Endometrial microvascular endothelial cells (primary cell): ENCODE data around the gene GPR137. TPM values are rescaled to one million over a fixed set of nuclear protein-coding genes. Genes with fewer than 3 reads are reported as not detected.
"Not testable (repeated sequence)": the region's sequence is repeated elsewhere in the genome, so short reads cannot be mapped to it uniquely, and the experiment has no call there.

Experiments
- in situ Hi-C: cut with HindIII; loops from 2 replicates; pipeline ENCODE4 v1.10.0; 2017; ENCODE audit warnings: low sequenced_read_pairs, low pct_unique_long_range_greater_than_20kb; ENCODE audit errors: inconsistent ontology term
- total RNA-seq: library from RNA; depleted of rRNA; stranded (reverse); fragments of >200 nt; gene quantifications from one replicate; pipeline ENCODE4 v1.2.3, GENCODE V29; 2015; ENCODE audit errors: inconsistent ontology term

GPR137 gene, protein sequence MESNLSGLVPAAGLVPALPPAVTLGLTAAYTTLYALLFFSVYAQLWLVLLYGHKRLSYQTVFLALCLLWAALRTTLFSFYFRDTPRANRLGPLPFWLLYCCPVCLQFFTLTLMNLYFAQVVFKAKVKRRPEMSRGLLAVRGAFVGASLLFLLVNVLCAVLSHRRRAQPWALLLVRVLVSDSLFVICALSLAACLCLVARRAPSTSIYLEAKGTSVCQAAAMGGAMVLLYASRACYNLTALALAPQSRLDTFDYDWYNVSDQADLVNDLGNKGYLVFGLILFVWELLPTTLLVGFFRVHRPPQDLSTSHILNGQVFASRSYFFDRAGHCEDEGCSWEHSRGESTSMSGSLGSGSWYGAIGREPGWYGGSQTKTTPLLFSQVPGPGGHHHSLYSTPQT
- total RNA-seq, result 26.8 TPM

GRCh38 chr11:64284962-64285884 is at the start of gene GPR137:
GPR137 (plus strand) TSS chr11:64285848; CDS start chr11:64286525, 677 bp downstream.
- in situ Hi-C loops, result no loop called here

DNA sequence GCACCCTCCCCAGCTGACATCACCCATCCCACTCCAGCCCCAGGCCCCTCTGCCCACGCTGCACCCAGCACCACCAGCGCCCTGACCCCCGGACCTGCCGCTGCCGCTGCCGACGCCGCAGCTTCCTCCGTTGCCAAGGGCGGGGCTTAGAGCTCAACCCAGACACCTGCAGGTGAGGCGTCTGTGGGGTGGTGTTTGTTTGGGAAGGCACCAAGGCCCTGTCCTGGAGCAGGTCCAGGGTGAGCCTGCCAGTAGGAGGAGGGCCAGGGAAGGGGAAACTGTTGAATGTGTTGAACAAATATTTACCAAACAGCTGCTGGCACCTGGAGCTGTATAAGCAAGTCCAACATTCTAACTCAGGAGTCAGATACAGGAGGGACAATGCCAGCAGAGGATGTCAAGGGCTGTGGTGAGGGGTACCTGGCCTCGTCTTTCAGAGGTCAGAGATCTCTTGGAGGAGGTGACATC is 48.1 kb upstream of the GPR137 start:
- in situ Hi-C loops, result no loop called here

DNA sequence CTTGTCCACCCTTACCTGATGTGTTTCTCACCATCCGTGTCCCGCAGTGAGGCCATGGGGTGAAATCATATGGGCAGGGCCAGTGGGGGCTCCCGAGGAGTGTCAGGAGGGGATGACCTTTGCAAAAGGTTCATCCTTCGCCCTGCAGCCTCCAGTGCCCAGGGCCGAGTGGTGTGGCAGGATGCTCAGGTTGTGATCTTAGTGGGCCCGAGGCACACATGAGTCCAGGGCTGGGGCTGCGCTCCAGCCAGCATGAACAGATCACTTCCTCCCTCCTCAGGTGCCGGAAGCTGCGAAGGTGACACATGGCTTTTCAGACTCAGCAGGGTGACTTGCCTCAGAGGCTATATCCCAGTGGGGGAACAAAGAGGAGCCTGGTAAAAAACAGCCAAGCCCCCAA is 47.6 kb upstream of the GPR137 start:
- in situ Hi-C loops, result no loop called here

DNA sequence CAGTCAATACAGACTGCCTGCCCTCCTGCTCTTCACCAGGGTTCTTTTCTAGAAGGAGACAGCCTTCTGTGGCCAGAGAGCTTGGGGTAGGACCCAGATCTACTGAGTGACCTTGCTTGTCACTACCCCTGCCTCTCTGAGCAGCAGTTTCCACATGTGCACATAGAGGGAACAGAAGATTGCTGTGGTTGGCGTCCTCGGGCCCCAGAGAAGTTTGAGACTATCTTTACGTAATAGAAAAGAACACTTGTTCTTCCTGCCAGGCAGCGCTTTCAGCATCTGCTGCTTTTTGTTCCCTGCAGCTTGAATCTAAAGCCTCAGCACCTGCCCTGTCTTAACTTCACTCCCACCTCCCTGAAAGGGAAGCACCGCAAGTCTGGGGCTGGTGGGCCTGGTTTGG is 46.6 kb upstream of the GPR137 start:
- in situ Hi-C loops, result no loop called here

GRCh38 chr11:64239662-64240434 is 45.8 kb upstream of the GPR137 start:
- in situ Hi-C loops, result no loop called here

DNA sequence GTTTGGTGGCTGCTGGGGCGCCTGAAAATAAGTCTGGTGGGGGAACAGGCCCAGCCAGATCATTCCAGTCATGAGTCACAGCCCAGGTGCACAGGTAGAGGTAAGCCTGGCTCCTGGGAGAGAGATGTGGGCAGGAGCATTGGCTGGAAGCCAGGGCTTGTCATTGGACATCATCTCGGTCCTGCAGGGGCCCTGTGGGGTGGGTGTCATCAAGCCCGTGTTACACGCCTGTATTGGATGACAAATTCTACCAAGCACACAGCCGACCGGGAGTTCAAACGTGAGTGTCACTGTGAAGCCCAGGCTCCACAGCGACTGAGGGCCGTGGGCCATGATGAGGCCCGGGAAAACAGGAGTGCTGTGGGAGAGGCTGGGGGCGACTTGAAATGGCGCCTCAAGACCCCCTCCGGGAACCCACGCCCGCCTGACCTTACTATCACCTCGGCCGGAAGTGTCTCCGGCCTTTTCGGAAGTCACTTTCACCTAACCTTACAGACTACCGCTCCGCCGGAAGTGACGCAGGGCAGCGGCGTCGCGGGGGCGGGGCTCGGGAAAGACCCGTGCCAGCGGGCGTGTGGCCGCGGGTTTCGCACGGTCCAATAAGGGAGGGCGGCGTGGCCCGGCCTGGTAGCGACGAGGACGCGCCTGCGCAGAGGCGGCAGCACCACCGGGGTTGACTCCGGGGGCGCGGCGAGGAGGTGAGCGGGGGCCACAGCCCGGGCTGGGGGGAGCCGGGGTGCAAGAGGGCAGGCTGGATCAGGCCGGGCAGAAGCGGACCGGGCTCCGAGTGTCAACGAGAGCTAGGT is 45.0 kb upstream of the GPR137 start, which contains the start of gene FKBP2:
FKBP2 (plus strand) TSS at position 661 of the 806 bp plus-strand sequence. CDS start 1,293 bp downstream, outside the sequence.
- in situ Hi-C loops, result no loop called here

DNA sequence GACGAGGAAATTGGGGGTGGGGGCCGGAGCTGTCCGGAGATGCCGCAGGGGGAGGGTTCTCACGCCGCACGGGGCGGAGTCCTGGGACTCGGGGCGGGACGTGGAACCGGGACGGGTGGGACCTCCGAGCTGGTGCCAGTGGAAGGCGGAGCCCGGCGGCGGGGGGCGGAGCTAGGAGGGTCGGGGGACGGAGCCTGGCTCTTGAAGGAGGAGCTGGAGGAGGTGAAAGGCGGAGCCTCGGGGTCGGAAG is 44.5 kb upstream of the GPR137 start:
- in situ Hi-C loops, result no loop called here

- in situ Hi-C loops, result no loop called here
These were observed 43.9 kb upstream of the GPR137 start for GRCh38 chr11:64241491-64242374.

DNA sequence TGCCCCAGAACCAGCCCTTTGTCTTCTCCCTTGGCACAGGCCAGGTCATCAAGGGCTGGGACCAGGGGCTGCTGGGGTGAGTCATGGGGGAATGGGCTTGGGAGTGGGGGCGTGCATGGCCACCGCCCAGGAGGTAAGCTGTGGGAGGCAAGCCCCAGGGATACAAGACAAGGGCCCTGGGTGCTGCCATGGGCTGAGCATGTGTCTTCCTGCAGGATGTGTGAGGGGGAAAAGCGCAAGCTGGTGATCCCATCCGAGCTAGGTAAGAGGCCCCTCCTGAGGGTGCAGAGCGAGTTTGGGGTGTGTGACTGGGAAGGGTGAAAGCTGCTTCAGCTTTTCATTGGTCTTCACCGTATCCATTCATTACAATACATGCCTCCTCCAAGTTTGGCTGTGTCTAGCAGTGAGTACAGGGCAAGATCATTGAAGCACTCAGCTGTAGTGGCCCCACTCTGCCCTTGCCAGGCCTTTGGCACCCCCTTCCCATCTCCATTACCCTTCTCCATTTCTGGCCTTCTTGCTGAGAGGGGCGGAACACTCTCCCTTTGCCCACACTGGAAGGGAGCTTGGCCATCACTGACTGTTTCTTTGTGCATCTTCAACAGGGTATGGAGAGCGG is 42.3 kb upstream of the GPR137 start:
- in situ Hi-C loops, result no loop called here

DNA sequence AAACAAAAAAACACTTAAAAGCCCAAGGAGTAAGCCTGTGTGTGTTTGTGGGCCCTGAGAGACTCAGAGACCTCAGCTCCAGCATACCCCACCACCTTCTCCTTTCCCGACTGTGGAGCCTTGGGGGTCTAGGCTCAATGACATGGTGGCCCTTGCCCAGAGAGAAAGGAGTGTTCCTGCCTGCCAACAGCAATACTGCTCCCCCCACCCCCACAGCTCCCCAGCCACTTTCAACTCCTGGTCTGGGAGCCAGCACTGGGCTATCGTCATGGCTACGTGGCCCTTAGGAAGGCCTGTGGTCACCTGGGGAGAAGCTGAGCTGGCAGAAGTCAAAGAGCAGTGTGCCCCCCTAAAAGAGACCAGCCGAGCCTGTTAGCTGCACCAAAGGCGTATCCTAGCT is 41.5 kb upstream of the GPR137 start:
- in situ Hi-C loops, result no loop called here

- in situ Hi-C loops, result no loop called here
These were observed 40.7 kb upstream of the GPR137 start for GRCh38 chr11:64244966-64245365.

GRCh38 chr11:64245401-64245796 is 40.2 kb upstream of the GPR137 start:
- in situ Hi-C loops, result no loop called here

- in situ Hi-C loops, result no loop called here
These were observed 39.6 kb upstream of the GPR137 start for GRCh38 chr11:64245797-64246620.

DNA sequence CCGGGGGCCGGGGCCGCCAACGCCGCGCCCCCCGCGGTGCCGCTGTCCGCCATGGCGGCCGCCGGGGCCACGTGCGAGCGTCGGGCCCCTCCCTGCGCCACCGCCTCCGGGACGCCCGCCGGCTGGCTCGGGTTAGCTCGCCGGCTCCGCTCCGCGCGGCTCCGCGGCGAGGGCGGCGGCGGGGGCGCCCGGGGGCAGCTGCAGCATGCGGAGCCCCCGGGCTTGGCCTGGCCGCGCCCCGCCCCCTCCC is 39.1 kb upstream of the GPR137 start:
- in situ Hi-C loops, result not testable (repeated sequence)

- in situ Hi-C loops, result no loop called here
These were observed 38.5 kb upstream of the GPR137 start, which contains the start of gene PPP1R14B for GRCh38 chr11:64246871-64247728. PPP1R14B (minus strand) TSS chr11:64246943; CDS start chr11:64246673, 270 bp downstream.
